Measurements from ENCODE around the gene WDR31. TPM values are rescaled to one million over a fixed set of nuclear protein-coding genes. Genes with fewer than 3 reads are reported as not detected.
"Not testable (repeated sequence)": the region's sequence is repeated elsewhere in the genome, so short reads cannot be mapped to it uniquely, and the experiment has no call there.

Gene WDR31
- total RNA-seq, 1 donor from 2014 or later, result 2.0 TPM

GRCh38 chr9:113296796-113297558 lies 43.1 kb downstream of the WDR31 start:
- Histone ChIP-seq H3K4me1 (no peaks in the 10 kb centered on the region), H3K9me3 (no peaks in the 10 kb centered on the region), H3K36me3 (peaks cover 0 to 6% of the 10 kb centered on the region in 2 donors), H3K4me3 (no peak overlapping the region), H3K27ac (no peak overlapping the region), H3K27me3 (no peaks in the 10 kb centered on the region)
- TF ChIP-seq CTCF (IDR thresholded peaks at IDR 0.05) (no peak), POLR2AphosphoS5 (IDR thresholded peaks at IDR 0.05; ENCODE audit: insufficient read depth in 1 of 2, low read depth in 1 of 2) (no peak), POLR2A (IDR thresholded peaks at IDR 0.05) (no peak)
- intact Hi-C loops (cut with DNase I), result loop anchor here (5.0 kb wide), 1 partner anchor 630 kb away; no protein-coding TSS in a partner anchor
- DNase-seq (ENCODE audit: extremely low spot score in 2 of 2), result no peak

GRCh38 chr9:113296247-113296646 lies 43.8 kb downstream of the WDR31 start:
- H3K4me3 ChIP-seq; H3K27ac ChIP-seq; H3K9me3 ChIP-seq; DNase-seq (ENCODE audit: extremely low spot score in 2 of 2); H3K4me1 ChIP-seq; H3K27me3 ChIP-seq: not testable (repeated sequence)
- intact Hi-C loops (cut with DNase I), result loop anchor here (5.0 kb wide), 1 partner anchor 629 kb away; no protein-coding TSS in a partner anchor
- peaks cover under 1 to 13% of the 10 kb centered on the region in 2 donors for H3K36me3 ChIP-seq

- H3K36me3 ChIP-seq, result peaks cover 2 to 42% of the 10 kb centered on the region in 2 donors
- TF ChIP-seq POLR2A (IDR thresholded peaks at IDR 0.05) (no peak), CTCF (IDR thresholded peaks at IDR 0.05) (no peak), POLR2AphosphoS5 (IDR thresholded peaks at IDR 0.05; ENCODE audit: insufficient read depth in 1 of 2, low read depth in 1 of 2) (no peak)
Measured at GRCh38 chr9:113293285-113293878, 46.7 kb downstream of the WDR31 start.

GRCh38 chr9:113290052-113290607 lies 49.9 kb downstream of the WDR31 start:
- Histone ChIP-seq H3K4me3 (no peak overlapping the region), H3K27ac (no peak overlapping the region), H3K27me3 (no peaks in the 10 kb centered on the region), H3K4me1 (no peaks in the 10 kb centered on the region), H3K9me3 (no peaks in the 10 kb centered on the region), H3K36me3 (peaks cover 2 to 67% of the 10 kb centered on the region in 2 donors)
- no peak for DNase-seq (ENCODE audit: extremely low spot score in 2 of 2)
- TF ChIP-seq CTCF (IDR thresholded peaks at IDR 0.05) (no peak), POLR2AphosphoS5 (IDR thresholded peaks at IDR 0.05; ENCODE audit: insufficient read depth in 1 of 2, low read depth in 1 of 2) (no peak), POLR2A (IDR thresholded peaks at IDR 0.05) (no peak)
- intact Hi-C loops (cut with DNase I), result no loop called here

More at GRCh38 chr9:113293285-113293878, 46.7 kb downstream of the WDR31 start:
- H3K27me3 ChIP-seq, result no peaks in the 10 kb centered on the region
- no peak overlapping the region for H3K4me3 ChIP-seq
- no peaks in the 10 kb centered on the region for H3K4me1 ChIP-seq
- no peak for DNase-seq (ENCODE audit: extremely low spot score in 2 of 2)
- intact Hi-C loops (cut with DNase I), result no loop called here
- H3K27ac ChIP-seq, result no peak overlapping the region
- H3K9me3 ChIP-seq, result no peaks in the 10 kb centered on the region

- Histone ChIP-seq H3K9me3 (no peaks in the 10 kb centered on the region), H3K27ac (no peak overlapping the region), H3K36me3 (peaks cover 2 to 76% of the 10 kb centered on the region in 2 donors), H3K27me3 (no peaks in the 10 kb centered on the region), H3K4me1 (no peaks in the 10 kb centered on the region), H3K4me3 (no peak overlapping the region)
- TF ChIP-seq POLR2A (IDR thresholded peaks at IDR 0.05) (no peak), CTCF (IDR thresholded peaks at IDR 0.05) (no peak), POLR2AphosphoS5 (IDR thresholded peaks at IDR 0.05; ENCODE audit: insufficient read depth in 1 of 2, low read depth in 1 of 2) (no peak)
- intact Hi-C loops (cut with DNase I), result no loop called here
- no peak for DNase-seq (ENCODE audit: extremely low spot score in 2 of 2)
Measured at GRCh38 chr9:113289091-113289490, 51.0 kb downstream of the WDR31 start.

All from vagina (tissue), 2 donors.